ENCODE measurements around the gene SOD2. TPM values are rescaled to one million over a fixed set of nuclear protein-coding genes. Genes with fewer than 3 reads are reported as not detected.

The SOD2 gene
- total RNA-seq, 1 donor from 2014 or later = 73.1 TPM

DNA sequence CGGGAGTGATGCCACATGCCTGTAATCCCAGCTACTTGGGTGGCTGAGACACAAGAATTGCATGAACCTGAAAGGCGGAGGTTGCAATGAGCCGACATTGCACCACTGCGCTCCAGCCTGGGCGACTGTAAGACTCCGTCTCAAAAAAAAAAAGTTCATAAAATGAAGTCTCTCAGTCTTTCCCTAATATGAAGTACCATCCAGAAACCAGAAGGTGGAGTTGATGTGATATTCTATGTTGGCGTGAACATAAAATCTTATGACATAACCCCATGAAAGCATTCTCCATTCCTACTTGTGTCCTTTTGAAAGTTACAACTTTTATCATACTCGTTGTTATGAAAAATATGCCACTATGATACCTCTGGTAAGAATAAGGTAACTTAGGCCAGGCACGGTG is 5.7 kb downstream of the SOD2 start:
- Mint-ChIP-seq H3K27ac (ENCODE audit: unreplicated experiment) (no peak overlapping the region), H3K36me3 (ENCODE audit: unreplicated experiment) (peaks cover 28% of the 10 kb centered on the region), H3K4me3 (ENCODE audit: unreplicated experiment) (no peak overlapping the region), H3K4me1 (ENCODE audit: unreplicated experiment) (peaks cover 16% of the 10 kb centered on the region), H3K9me3 (ENCODE audit: unreplicated experiment) (no peaks in the 10 kb centered on the region), H3K27me3 (ENCODE audit: unreplicated experiment) (no peaks in the 10 kb centered on the region)
- no peak for TF ChIP-seq CTCF (IDR thresholded peaks at IDR 0.05)
- DNase-seq (ENCODE audit: extremely low spot score, unreplicated experiment) = no peak

GRCh38 chr6:159686703-159687102 is 6.3 kb downstream of the SOD2 start:
- H3K4me3 Mint-ChIP-seq (ENCODE audit: unreplicated experiment) = no peak overlapping the region
- no peaks in the 10 kb centered on the region for H3K9me3 Mint-ChIP-seq (ENCODE audit: unreplicated experiment)

GRCh38 chr6:159686040-159686439 is 7.0 kb downstream of the SOD2 start:
- no peak for DNase-seq (ENCODE audit: extremely low spot score, unreplicated experiment)
- no peaks in the 10 kb centered on the region for H3K9me3 Mint-ChIP-seq (ENCODE audit: unreplicated experiment)
- no peaks in the 10 kb centered on the region for H3K27me3 Mint-ChIP-seq (ENCODE audit: unreplicated experiment)
- H3K36me3 Mint-ChIP-seq (ENCODE audit: unreplicated experiment) = peaks cover 30% of the 10 kb centered on the region
- TF ChIP-seq CTCF (IDR thresholded peaks at IDR 0.05) = no peak
- H3K4me1 Mint-ChIP-seq (ENCODE audit: unreplicated experiment) = peaks cover 3% of the 10 kb centered on the region
- H3K27ac Mint-ChIP-seq (ENCODE audit: unreplicated experiment) = no peak overlapping the region
- H3K4me3 Mint-ChIP-seq (ENCODE audit: unreplicated experiment) = no peak overlapping the region

More at GRCh38 chr6:159686703-159687102, 6.3 kb downstream of the SOD2 start:
- no peaks in the 10 kb centered on the region for H3K27me3 Mint-ChIP-seq (ENCODE audit: unreplicated experiment)
- H3K4me1 Mint-ChIP-seq (ENCODE audit: unreplicated experiment) = peaks cover 10% of the 10 kb centered on the region
- H3K36me3 Mint-ChIP-seq (ENCODE audit: unreplicated experiment) = peaks cover 30% of the 10 kb centered on the region
- no peak overlapping the region for H3K27ac Mint-ChIP-seq (ENCODE audit: unreplicated experiment)
- TF ChIP-seq CTCF (IDR thresholded peaks at IDR 0.05) = no peak
- DNase-seq (ENCODE audit: extremely low spot score, unreplicated experiment) = no peak

- Mint-ChIP-seq H3K9me3 (ENCODE audit: unreplicated experiment) (no peaks in the 10 kb centered on the region), H3K36me3 (ENCODE audit: unreplicated experiment) (peaks cover 32% of the 10 kb centered on the region), H3K4me3 (ENCODE audit: unreplicated experiment) (no peak overlapping the region), H3K4me1 (ENCODE audit: unreplicated experiment) (peaks cover 5% of the 10 kb centered on the region), H3K27ac (ENCODE audit: unreplicated experiment) (no peak overlapping the region), H3K27me3 (ENCODE audit: unreplicated experiment) (no peaks in the 10 kb centered on the region)
- no peak for TF ChIP-seq CTCF (IDR thresholded peaks at IDR 0.05)
- no peak for DNase-seq (ENCODE audit: extremely low spot score, unreplicated experiment)
Measured at GRCh38 chr6:159684013-159684304, 9.1 kb downstream of the SOD2 start.

DNA sequence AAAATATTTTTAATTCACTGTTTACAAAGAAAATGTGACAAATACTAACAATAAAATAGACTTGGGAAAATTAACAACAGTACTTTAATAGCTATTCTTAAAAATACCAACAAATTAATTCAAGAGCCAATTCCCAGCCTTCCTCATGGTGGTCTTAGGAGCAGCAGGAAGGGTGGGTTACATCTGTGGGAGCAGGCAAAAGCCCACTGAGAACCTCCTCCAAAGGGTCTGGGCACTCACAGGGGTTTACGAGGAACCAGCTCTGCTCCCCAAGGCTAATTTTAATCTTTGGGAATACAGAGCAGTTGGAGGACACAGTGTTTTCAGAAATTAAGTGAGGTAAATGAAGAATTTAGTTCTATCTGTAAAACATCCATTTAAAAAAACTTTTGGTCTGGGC is 10.2 kb downstream of the SOD2 start:
- no peak for DNase-seq (ENCODE audit: extremely low spot score, unreplicated experiment)
- Mint-ChIP-seq H3K36me3 (ENCODE audit: unreplicated experiment) (peaks cover 28% of the 10 kb centered on the region), H3K27ac (ENCODE audit: unreplicated experiment) (no peak overlapping the region), H3K4me3 (ENCODE audit: unreplicated experiment) (no peak overlapping the region), H3K27me3 (ENCODE audit: unreplicated experiment) (no peaks in the 10 kb centered on the region), H3K9me3 (ENCODE audit: unreplicated experiment) (no peaks in the 10 kb centered on the region), H3K4me1 (ENCODE audit: unreplicated experiment) (peaks cover 5% of the 10 kb centered on the region)
- no peak for TF ChIP-seq CTCF (IDR thresholded peaks at IDR 0.05)

Data from osteocyte (in vitro differentiated cells).